GM18526 (cell line): ENCODE results near the gene RAB30.

ENCODE experiments used
- POLR2A ChIP-seq: IDR thresholded peaks from 3 replicates; pipeline ENCODE4 v1.6.1; 2011; ENCODE audit not compliant: insufficient read length; ENCODE audit errors: extremely low read depth

RAB30 gene

DNA sequence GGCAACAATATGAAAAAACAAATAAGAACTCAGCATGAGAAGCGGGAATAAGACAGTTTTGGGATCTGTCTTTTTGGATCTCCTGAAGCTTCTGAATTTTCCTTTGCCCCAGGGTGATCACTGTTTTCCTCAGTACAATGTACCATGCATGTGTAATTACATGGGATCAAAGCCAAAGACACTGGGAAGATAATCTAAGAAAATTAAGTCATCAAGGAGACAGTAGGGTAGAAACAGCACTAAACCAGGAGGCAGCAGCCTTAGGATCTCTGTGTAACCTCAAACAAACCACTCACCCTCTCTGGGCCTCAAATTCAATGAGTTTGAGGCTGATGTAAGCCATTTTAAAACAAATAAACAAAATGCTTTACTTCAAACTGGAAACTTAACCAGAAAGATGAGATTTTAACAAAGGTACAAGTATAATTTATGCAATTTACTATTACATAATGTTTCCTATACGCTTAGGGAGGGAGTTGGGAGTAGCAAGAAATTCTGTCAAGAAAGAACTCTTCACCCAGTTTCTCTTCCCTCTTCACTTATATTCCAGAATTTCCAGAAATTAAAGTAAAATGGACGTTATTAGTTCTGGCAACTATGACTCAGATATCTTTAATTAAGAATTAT, 77.0 kb downstream of the RAB30 start:
- TF ChIP-seq POLR2A, result no peak

DNA sequence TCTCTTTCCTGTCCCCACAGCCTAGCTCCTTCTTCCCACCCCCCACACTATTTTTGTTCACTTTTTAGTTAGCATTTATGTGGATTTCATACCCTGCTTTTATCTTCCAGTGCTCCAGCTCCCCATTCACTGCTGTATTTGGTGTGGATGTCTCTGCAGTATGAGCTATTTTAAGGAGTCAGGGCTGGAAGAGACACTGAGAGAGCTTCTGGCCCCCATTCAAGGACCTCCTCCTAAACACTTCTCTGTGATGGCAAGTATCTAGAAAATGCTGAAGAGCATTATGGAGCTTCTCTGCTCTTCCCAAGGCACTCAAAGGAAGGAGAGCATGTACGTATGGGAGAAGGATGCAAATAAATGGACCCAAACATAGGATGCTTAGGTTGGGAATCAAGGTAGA, 79.5 kb downstream of the RAB30 start:
- TF ChIP-seq POLR2A, result no peak

DNA sequence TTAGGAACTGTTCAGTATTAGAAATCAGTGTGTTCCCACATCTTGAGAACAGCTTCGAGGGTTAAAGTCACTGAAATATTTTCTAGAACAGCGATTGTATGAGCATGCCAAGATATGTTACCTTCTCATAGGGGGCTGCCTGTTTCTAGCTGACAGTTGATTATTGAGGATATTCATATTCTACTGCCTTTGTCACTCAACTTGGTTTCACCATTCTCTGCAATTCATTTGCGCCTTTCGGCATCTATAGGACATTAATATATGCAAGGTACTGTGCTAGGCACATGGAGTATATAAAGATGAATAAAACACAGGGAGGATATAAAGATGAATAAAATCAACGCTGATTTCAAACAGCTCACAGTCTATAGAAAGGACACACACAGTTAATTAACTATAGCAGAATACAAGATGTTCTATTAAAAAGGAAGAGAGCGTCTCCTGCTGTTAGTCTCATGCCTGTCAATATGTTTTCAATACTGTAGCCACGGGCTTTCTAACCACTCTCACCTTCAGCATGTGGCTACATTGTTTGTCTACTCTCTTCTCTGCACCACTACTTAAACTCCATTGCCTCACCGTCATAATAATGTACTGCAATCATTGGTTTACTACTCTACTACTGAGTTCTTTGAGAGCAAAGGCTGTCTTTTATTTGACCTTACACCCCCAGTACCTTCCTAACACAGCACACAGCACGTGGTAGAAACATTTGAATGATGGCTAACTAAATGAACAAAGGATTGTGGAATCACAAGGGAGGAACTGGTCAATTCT, 81.9 kb downstream of the RAB30 start:
- no peak for TF ChIP-seq POLR2A

DNA sequence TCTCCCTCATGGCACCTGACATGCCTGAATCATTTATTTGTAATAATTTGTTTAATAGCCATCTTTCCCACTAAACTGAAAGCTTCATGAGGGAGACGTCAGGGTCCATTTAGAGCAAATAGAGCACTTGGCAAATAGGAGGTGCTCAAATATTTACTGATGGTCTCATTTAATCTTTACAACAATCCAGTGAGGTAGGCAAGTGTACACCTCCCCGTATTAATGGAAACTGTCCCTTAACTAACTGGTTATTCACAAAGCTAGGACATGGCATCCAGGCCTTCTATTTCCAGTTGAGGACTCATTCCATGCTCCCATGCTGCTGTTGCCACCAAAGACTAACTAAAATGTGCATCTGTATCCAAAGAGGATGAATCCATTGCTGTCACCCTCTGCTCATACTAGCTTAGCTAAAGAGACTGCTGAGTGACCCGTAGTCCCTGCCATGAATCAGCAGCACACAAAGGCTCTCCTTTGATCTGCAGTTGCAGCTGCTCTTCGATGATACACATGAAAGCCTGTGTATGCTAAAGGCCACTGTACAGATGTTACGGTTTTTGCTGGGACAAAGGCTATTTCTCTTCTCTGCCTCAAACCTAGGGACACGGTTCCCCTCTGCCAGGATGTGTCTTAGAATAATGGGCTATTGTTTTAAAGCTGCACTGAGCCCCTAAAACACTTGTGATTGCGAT, 82.6 kb downstream of the RAB30 start:
- no peak for TF ChIP-seq POLR2A

DNA sequence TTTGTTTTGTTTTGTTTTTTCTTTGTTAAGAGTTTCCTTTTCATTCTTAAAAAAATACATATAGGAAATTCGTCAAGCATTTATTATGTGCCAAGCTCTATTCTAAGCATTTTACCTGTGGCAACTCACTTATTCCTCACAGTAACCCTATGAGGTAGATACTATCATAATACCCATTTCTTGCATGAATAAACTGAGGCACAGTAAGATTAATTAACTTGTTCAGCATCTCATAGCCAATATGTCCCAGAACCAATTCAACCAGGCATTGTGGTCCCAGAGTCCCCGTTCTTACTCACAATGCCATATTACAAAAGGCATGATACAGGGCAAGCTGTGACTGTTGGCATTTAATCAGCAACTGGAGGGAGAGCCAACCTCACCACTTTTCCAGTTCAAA, 83.7 kb downstream of the RAB30 start:
- no peak for TF ChIP-seq POLR2A

DNA sequence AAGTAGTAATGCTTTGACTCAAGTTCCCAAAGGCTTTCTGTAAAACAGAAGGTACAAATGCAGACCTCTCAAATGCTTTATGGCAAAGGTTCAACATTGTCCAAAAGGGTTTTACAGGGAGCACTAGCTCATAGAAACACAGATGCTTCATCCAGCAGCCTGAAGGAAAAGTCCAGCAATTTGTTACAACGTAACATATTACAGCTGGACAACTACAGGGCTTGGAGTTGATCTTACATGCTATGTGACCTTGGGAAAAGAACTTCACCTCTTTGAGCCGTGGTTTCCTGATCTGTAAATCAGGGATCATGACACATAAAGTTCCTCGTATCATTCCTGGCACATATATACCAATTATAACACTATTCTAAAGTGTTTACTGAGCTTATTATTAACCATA, 85.3 kb downstream of the RAB30 start:
- no peak for TF ChIP-seq POLR2A

DNA sequence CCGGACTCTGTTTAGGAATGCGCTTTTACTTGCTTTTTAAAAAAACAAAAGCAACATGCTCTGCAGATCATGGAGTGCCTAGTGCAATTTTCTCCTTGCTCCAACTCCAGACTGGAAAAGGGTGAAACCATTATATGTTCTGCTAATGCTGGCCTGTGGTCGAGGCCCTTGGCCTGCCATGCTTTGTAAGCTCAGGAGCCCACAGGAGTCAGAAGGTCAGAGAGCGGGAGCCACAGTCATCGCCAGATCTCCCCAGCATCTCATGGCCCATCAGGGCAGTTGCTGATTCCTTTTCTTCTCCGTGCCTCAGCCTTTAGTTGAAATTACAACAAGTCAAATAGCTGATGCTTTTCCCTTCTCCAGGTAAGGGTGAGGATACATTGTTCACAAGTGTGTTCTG, 89.8 kb downstream of the RAB30 start:
- TF ChIP-seq POLR2A, result no peak

DNA sequence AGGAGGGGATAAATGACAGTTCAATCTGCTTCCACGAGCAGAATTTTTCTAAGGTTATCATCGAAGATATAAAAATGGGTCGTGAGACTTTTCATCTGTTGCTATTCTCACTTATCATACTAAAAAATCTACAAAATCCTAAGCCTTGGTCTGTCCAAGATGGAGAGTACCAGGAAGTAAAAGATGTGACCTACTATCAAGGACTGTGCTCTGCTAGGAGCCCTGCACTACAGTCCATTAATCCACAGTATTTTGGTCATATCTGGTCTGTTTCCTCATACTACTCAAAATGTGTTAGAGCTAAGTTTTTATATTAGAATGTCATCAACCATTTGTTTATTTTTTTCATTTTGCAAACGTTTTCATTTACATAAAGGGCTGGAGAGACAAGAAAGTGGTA, 90.8 kb downstream of the RAB30 start:
- no peak for TF ChIP-seq POLR2A

DNA sequence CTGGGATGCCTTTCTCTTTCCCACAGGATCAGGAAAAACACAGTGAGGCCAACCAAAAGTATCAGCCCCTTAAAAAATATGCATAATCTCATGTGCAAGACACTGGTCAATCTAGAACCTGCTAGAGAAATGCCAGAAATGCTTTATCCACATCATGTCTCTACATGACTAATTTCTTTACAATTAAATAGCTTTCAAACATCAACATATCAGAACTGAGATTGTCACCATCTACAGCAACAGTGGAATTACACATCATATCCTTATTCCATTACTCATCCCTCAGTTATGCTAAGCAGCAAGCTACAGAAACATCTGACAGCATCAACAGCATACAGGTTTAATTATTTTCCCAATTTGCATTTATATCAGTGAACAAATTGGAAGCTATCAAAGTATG, 91.4 kb downstream of the RAB30 start:
- TF ChIP-seq POLR2A, result no peak

DNA sequence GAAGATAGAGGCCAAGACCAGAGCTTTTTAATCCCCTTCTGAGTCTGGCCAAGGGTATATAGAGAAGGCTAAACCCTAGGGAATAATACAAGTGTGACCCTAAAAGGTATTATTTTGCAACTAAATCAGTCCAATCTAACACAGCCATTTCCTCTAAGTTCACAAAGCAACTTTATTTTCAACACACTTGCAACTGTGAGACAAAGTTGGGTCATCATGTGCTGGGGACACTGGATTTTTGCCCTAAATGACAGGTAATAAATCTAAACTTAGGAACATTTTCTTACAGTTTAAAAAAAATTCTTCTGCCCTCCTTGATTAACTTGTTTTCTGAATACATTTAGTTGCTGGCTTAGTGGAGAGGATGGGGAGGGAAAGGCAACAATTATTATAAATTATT, 91.9 kb downstream of the RAB30 start:
- TF ChIP-seq POLR2A, result no peak

DNA sequence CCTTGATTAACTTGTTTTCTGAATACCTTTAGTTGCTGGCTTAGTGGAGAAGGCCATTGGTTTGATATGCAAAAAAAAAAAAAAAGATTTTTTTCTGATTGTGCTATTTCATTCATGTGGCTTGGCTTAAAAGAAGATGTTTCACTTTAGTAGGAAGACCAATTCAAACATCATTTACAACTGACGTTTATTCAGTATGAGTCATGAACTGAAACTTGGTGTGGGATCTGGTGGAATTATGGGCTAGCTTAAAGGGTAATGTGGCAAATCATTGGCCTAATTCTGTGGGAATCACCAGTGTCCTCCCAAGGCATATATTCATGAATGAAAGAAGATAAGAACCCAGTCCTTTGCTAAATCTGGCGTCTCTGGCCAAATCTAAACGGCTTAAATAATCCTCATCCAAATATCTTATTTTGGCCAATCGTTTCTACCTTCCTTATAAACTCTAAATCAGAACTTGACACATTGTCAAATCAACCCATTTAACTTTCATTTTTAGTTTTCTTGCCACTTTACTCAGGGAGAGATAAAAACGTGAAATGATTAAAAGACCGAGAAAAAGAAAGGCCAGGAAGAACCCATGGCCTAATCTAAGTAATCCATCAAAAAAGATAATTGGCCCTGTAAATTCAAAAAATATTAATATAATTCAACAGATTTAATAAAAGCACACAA, 93.1 kb downstream of the RAB30 start:
- TF ChIP-seq POLR2A, result no peak

DNA sequence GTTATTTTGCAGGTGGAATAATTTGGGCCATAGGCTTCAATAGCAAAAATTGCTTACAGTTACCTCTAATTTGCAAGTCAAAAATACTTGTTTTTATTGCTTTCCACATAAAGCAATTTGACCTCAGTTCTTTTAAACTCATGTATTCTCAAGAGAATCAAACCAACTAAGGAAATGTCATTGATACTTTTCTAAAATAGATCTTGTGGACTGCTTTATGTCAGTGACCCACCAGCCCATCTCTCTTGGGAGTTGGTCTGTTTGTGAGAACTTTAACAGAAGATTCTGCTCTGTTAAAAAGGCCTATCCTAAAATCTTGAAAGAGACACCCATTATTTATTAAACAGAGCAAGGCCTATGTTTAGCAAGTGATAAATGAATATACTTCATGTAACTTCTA, 94.9 kb downstream of the RAB30 start:
- TF ChIP-seq POLR2A, result no peak

DNA sequence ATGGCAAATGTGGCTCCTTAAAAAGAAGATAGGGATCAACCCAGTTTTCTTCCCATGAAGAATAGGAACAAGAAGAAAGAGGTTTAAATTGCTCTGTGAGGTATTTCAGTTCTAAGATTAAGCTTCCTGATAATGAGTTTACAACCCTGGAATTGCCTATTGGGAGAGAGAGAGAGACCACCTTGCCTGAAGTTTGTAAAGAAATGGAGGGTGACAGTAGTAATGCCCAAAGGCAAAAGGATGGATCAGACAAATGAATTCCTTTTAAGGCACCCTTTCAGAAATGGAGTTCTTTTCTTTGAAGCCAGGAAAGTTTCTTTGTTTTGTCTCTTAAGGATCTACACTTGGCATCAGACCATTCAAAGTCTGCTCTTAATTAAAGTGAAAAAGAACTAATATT, 95.8 kb downstream of the RAB30 start:
- TF ChIP-seq POLR2A, result no peak

DNA sequence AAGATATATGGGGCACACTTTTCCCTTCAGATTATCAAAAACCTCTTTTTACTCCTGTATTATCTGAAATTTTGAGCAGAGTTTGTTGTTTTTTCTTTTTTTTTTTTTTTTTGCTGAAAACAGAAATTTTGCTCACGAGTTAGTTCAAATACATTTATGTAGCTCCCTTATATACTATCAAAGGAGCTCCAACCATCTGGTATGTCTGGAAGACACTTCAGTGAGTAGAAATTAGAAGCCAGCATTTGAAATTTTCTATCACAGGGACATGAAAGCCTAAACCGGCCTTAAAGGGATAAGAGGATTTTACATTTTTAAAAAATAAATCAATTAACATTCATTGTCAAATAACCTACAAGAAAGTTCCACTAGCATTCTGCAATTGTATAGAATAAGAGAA, 96.8 kb downstream of the RAB30 start:
- no peak for TF ChIP-seq POLR2A

DNA sequence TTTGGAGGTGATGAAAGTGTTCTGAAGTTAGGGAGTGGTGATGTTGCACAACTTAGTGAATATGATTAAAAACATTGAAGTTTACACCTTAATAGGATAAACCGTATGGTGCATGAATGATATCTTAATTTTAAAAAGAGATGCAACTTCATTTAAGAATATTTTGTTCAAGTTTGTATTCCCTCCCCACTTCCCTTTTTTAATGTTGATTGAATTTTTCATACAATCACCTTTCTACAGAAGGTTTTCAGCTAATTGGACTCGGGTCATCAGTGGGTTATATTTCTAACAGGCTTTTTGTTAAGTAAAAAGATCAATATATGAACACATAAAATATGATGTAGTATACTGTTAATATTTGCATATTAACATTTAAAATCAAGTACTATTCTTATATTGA, 97.6 kb downstream of the RAB30 start:
- no peak for TF ChIP-seq POLR2A

DNA sequence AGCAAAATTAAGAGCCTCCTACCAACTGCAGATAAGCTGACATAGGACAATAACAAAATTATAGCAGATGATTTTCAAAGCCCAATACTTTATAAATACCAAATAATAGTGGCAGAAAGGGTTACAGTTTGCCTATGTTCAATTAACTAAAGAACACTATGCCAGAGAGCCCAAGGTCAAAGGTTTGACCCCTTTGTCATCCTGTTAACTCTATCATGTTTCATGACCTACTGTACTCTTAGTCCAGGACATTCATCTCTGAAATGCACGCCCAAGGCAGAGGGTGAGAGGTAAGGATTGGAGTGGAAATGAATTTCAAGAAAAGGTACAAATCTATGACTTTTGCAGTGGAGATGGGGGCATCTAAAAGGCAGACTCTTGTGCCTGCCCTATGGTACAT, 99.6 kb downstream of the RAB30 start:
- no peak for TF ChIP-seq POLR2A
